Anterior cingulate cortex (tissue), 58 donors: Measurements from ENCODE around the gene PPA2.

ENCODE experiments used
- DNase-seq, 58 donors: peaks; one replicate each; lab custom pipeline; 2025; lab: John Stamatoyannopoulos, UW

The PPA2 gene

DNA sequence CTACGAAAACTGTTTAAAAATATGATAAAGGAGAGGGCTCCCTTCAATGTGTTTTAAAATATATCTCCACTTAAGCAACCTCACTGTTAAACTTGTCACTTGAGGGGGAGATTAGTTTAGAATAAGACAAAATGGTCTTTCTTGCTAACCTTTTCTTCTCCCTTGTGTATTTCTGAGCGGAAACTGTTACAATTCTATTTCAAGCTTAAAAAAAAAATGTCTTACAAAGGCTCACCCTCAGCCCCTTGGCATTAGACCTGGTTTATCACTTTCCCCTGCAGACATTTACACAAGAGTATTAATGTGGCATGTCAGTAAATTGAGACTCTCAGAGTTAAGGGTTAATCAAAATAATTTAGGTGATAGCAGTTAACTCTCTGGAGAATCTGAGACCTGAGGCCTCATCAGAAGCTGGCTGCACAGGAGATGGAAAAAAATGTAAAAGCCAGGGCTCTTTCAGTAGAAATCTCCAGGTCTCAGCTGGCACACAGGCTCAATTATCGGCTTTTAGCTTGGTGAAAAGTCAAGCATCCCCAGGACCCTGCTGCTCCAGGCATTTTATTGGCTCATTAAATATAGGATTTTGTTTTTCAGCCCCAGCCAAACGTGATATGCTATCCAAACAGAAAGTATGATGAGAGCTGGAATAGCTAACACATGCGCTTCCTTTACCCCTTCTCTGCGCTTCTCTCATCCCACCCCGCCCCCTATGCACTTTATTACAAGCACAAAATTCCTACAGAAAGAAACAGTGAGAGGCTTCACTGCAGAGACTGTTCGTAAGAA lies 130.5 kb downstream of the PPA2 start:
- no peak for DNase-seq

DNA sequence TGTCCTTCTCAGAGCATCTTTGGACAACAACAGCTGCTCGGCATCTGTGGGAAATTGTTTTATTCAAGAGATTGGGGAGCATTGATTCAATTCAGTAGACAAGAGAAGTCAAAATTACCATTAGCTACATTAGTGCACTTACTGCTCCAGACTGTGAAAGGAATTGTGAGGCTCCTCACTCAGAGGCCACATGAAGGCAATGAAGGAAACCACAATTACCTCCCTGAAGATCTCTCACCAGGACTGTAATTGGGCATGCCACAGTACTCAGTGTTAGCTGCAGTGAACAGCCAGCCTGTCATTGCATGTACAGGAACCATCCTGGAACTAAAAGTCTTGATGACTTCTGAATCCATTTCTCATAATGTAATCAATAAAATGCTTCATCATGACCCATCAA lies 144.8 kb downstream of the PPA2 start:
- DNase-seq, result no peak

GRCh38 chr4:105327956-105328355 lies 145.9 kb downstream of the PPA2 start:
- no peak for DNase-seq

DNA sequence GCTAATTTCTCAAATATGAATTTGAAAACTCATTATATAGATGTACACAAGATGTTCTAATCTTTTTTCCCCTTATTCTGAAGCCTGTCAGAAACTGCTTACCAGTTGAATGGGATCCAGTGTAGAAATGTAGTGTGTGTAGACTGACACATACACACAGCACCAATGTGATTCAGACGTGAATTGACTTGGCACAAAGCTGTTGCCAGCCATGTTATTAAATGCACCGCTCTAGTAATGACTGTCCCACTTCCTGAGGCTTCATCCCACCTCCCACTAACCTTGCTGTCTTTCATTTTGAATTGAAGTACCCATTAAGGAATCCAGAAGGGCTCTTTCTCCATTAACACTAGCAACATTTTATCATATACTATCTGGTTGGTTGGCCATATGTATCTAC lies 146.6 kb downstream of the PPA2 start:
- no peak for DNase-seq
